ENCODE data around the gene ADAM10. TPM values are rescaled to one million over a fixed set of nuclear protein-coding genes. Genes with fewer than 3 reads are reported as not detected.

Gene ADAM10
- total RNA-seq, 4 donors from 2014 or later: 42.9 to 83.3 (median 62.7) TPM

DNA sequence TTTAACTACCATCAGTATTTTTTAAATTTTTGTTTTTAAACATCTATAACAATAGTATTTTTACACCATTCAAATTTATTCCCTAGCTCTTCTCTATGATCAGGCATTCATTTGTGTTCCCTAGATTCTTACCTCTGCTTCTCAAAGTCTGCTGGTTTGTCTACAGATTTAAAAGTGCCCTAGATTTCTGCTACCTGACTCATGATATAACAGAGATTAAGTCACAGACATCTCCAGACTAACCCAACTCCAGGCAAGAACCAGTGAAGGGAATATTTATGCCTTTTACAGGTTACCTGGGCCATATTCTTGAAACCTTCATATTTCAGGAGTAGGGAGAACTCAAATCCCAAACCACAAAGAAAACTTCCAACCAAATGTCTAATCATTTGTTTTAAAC, 38.8 kb downstream of the ADAM10 start:
- Histone ChIP-seq H3K4me1 (no peaks in the 10 kb centered on the region), H3K27me3 (no peaks in the 10 kb centered on the region), H3K36me3 (peaks cover 0 to 7% (median 0%) of the 10 kb centered on the region in 3 donors), H3K27ac (no peak overlapping the region), H3K9me3 (no peaks in the 10 kb centered on the region), H3K4me3 (no peak overlapping the region)
- DNase-seq: no peak
- no peak for TF ChIP-seq POLR2A (IDR thresholded peaks at IDR 0.05)
- TF ChIP-seq, protein P1, sequence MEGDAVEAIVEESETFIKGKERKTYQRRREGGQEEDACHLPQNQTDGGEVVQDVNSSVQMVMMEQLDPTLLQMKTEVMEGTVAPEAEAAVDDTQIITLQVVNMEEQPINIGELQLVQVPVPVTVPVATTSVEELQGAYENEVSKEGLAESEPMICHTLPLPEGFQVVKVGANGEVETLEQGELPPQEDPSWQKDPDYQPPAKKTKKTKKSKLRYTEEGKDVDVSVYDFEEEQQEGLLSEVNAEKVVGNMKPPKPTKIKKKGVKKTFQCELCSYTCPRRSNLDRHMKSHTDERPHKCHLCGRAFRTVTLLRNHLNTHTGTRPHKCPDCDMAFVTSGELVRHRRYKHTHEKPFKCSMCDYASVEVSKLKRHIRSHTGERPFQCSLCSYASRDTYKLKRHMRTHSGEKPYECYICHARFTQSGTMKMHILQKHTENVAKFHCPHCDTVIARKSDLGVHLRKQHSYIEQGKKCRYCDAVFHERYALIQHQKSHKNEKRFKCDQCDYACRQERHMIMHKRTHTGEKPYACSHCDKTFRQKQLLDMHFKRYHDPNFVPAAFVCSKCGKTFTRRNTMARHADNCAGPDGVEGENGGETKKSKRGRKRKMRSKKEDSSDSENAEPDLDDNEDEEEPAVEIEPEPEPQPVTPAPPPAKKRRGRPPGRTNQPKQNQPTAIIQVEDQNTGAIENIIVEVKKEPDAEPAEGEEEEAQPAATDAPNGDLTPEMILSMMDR (IDR thresholded peaks at IDR 0.05): no peak

DNA sequence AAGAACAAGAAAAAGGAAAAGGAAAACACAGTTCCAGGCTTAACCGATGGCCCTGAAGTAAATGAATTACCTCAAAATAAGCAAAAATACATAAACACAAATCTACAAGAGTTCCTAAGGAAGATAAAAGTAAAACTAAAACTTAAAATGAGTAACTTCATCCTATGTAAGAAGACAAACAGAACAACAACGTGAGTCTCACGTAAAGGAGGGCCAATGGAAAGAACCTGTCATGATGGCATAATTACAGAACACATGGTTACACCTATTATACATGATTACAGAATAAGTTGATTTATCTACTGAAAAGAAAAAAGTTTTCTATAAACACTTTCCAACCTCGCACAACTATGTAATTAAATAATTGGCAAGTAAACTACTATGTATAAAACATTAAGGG, 42.1 kb downstream of the ADAM10 start:
- H3K4me3 ChIP-seq: no peak overlapping the region
- H3K27ac ChIP-seq: no peak overlapping the region
- H3K9me3 ChIP-seq: no peaks in the 10 kb centered on the region
- no peak for DNase-seq
- no peaks in the 10 kb centered on the region for H3K4me1 ChIP-seq
- peaks cover 0 to 7% (median 0%) of the 10 kb centered on the region in 3 donors for H3K36me3 ChIP-seq
- H3K27me3 ChIP-seq: no peaks in the 10 kb centered on the region
- TF ChIP-seq POLR2A (IDR thresholded peaks at IDR 0.05): no peak
- TF ChIP-seq, protein P1 (IDR thresholded peaks at IDR 0.05): no peak

DNA sequence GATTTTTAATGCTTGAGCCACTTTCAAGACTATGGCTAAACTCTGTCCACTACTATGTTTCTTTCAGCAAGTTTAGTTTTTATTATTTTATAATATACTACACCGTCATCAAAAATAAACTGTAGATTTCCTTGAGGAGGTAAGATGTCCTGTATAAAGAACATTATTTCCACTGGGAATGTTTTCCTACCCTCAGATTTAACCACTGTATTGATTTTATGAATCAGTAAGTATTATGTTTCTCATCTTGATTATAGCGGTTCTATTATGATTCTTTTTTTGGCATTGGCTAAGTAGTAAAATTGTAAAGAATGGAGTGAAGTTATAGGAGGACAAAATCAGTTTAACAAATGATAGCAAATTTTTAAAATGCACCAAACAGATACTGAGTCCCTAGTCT, 44.4 kb downstream of the ADAM10 start:
- H3K9me3 ChIP-seq: no peaks in the 10 kb centered on the region
- H3K36me3 ChIP-seq: peaks cover 0 to 2% (median 0%) of the 10 kb centered on the region in 3 donors
- no peaks in the 10 kb centered on the region for H3K4me1 ChIP-seq
- TF ChIP-seq, protein P1 (IDR thresholded peaks at IDR 0.05): no peak
- no peak for TF ChIP-seq POLR2A (IDR thresholded peaks at IDR 0.05)
- H3K27me3 ChIP-seq: no peaks in the 10 kb centered on the region
- no peak for DNase-seq
- H3K27ac ChIP-seq: no peak overlapping the region
- no peak overlapping the region for H3K4me3 ChIP-seq

DNA sequence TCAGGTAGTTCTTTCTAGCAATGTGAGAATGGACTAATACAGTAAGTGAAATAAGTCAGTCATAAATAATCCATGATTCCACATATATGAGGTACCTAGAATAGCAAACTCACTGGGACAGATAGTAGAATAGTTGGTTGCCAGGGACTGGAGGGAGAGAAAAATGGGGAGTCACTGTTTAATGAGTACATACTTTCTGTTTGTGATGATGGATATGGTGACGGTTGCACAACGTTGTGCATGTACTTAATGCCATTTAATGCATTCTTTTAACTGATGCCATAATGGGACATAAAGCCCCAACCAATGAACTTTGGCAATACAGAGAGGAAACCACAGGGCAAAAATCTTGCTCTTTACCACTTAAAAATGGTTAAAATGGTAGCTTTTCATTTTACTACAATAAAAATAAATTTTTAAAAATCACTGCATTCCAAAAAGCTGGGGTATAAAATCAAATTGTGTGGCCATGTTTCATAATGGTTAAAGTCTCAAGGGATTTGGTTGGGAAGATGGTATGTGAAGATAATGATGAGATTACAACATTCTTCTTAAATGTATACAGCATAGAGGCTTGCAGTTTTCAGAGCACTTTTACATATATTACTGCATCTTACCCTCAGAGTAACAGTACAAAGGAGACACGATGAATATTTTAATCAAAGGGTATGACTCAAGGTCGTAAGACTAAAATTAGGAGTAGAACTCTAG, 45.2 kb downstream of the ADAM10 start:
- Histone ChIP-seq H3K9me3 (no peaks in the 10 kb centered on the region), H3K4me3 (no peak overlapping the region), H3K36me3 (no peaks in the 10 kb centered on the region), H3K27ac (no peak overlapping the region), H3K4me1 (no peaks in the 10 kb centered on the region), H3K27me3 (no peaks in the 10 kb centered on the region)
- TF ChIP-seq, protein P1 (IDR thresholded peaks at IDR 0.05): no peak
- TF ChIP-seq POLR2A (IDR thresholded peaks at IDR 0.05): no peak
- no peak for DNase-seq

DNA sequence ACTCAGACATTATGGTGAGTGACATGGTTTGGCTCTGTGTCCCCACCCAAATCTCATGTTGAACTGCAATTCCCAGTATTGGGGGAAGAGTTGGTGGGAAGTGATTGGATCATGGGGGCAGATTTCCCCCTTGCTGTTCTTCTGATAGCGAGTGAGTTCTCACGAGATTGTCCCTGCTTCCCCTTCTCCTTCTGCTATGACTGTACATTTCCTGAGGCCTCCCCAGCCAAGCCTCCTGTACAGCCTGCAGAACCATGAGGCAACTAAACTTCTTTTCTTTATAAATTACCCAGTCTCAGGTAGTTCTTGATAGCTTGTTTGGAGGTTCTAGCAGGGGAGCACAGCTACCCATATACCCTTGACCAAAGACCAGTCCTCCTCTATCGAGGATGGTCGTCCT, 45.9 kb downstream of the ADAM10 start:
- Histone ChIP-seq H3K4me1 (no peaks in the 10 kb centered on the region), H3K27ac (no peak overlapping the region), H3K36me3 (no peaks in the 10 kb centered on the region), H3K9me3 (no peaks in the 10 kb centered on the region), H3K4me3 (no peak overlapping the region), H3K27me3 (no peaks in the 10 kb centered on the region)
- no peak for TF ChIP-seq POLR2A (IDR thresholded peaks at IDR 0.05)
- TF ChIP-seq, protein P1 (IDR thresholded peaks at IDR 0.05): no peak
- DNase-seq: no peak

All from Peyer's patch (tissue), 4 donors.